ENCODE measurements around the gene CREG2. TPM values are rescaled to one million over a fixed set of nuclear protein-coding genes. Genes with fewer than 3 reads are reported as not detected.
A peak's percentile ranks its signal among the peaks of the same experiment; 100 is the strongest.

Gene CREG2
- total RNA-seq: not detected
- long read RNA-seq, partial matches to known transcripts: 1 of 1 reads
- long read RNA-seq, other reads (novel, unspliced or antisense): 0 of 1 reads

DNA sequence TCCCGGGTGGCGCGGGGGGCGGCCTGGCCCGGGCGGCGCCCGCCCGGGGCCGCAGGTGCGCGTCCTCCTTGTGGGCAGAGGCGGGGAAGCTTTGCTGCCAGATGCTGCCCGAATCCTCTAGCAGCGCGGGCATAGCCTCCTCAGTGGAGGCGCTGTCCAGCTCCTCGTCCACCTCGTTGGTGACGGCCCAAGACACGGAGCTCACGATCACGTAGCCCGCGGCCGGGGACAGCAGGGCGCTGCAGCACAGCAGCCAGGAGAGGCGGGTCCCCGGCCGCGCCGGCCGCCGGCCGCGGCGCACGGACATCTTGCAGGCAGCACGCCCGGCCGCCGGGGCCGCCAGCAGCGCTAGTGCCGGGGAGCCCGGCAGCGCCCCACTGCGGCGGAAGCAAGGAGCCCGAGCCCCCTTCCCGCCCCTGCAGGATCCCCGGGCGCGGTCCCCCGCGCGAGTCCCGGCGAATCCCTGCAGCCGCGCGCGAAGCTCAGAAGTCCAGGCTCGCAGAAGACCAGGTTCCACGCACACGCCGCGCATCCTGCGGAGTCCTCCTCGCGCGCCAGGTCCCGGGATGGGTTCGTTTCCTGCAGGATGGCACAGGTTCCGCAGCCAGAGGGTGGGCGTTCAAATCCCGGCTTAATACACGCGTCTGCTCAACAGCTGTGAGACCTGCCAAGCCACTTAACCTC, at the start of gene CREG2:
CREG2 (minus strand) TSS at position 353 of the 684 bp plus-strand sequence; CDS start at position 307, 46 bp downstream.
- peak; percentile 83 for DNase-seq
- ATAC-seq: peak; percentile 95
- H3K27me3 ChIP-seq: peaks cover 53% of the 10 kb centered on the region
- H3K27ac ChIP-seq: no peak within 1 kb of the TSS
- intact Hi-C loops (cut with DNase I): no loop called here
- TF ChIP-seq, protein P1, sequence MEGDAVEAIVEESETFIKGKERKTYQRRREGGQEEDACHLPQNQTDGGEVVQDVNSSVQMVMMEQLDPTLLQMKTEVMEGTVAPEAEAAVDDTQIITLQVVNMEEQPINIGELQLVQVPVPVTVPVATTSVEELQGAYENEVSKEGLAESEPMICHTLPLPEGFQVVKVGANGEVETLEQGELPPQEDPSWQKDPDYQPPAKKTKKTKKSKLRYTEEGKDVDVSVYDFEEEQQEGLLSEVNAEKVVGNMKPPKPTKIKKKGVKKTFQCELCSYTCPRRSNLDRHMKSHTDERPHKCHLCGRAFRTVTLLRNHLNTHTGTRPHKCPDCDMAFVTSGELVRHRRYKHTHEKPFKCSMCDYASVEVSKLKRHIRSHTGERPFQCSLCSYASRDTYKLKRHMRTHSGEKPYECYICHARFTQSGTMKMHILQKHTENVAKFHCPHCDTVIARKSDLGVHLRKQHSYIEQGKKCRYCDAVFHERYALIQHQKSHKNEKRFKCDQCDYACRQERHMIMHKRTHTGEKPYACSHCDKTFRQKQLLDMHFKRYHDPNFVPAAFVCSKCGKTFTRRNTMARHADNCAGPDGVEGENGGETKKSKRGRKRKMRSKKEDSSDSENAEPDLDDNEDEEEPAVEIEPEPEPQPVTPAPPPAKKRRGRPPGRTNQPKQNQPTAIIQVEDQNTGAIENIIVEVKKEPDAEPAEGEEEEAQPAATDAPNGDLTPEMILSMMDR (IDR thresholded peaks at IDR 0.05): peak; percentile 41
- H3K4me3 ChIP-seq: peak within 1 kb of the TSS; percentile 39
- H3K36me3 ChIP-seq: no peaks in the 10 kb centered on the region
- peaks cover 11% of the 10 kb centered on the region for H3K4me1 ChIP-seq
- no peaks in the 10 kb centered on the region for H3K9me3 ChIP-seq

DNA sequence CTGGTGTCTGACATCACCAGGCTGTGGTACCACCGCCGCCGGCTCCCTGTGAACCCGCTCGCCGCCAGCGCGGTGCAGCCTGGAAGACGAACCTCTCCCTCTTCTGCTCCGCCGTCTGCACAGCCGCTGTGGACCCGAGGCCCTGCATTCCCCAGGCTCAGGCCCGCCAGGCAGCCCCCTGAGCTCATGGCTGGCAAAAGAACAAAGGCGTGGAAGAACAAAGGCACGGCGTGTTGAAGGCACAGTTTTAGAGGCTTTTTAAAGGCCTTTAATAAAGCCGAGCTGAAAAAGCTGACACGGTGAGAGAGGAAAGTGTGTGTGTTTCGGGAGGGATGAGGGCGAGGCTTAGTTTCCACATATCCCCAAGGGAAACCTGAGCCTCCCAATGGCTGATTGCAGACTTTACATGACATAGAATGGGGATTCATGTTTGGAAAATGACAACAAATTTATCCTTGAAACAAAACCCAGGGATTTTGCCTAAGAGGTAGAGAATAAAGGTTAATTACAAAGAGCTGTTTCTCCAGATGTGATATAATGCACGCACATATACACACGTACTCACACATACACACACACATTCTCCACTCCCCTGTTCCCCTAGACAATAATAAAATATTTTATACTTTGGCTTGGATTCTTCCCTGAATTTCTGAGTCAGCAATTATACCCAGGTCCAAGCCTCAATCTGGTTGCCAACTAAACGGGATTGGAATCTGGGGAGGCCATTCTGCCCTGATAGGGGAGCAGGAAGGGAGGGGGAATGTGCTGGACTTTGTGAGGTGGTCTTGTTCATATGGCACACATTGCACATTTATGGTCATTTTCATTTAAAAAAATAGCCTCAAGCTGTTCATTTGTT, 47.9 kb upstream of the CREG2 start:
- intact Hi-C loops (cut with DNase I): no loop called here
- DNase-seq (no peak), ATAC-seq (no peak)
- no peaks in the 10 kb centered on the region for H3K9me3 ChIP-seq
- TF ChIP-seq, protein P1 (IDR thresholded peaks at IDR 0.05): no peak
- no peak overlapping the region for H3K27ac ChIP-seq
- H3K4me1 ChIP-seq: no peaks in the 10 kb centered on the region
- no peaks in the 10 kb centered on the region for H3K27me3 ChIP-seq
- no peak overlapping the region for H3K4me3 ChIP-seq
- no peaks in the 10 kb centered on the region for H3K36me3 ChIP-seq

DNA sequence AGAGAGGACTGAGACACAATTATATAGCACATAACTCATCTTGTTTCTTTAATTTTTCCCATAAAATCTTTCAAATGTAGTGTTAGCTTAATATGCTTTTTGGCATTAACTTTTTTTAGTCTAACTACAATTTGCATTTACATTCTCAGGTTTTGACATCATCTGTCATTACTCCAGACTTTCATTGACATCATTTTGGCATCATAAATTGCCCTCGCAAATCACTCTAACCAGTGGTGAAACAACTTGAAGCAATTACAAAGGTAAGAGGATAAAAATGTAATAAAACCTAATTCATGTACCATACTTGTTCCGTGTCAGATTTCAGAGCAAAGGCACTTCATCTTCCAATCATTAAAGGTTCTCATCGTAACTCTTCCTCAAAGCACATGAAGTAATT, 46.2 kb upstream of the CREG2 start:
- H3K27ac ChIP-seq: no peak overlapping the region
- H3K27me3 ChIP-seq: no peaks in the 10 kb centered on the region
- H3K36me3 ChIP-seq: no peaks in the 10 kb centered on the region
- ATAC-seq (no peak), DNase-seq (no peak)
- intact Hi-C loops (cut with DNase I): no loop called here
- H3K4me1 ChIP-seq: no peaks in the 10 kb centered on the region
- H3K4me3 ChIP-seq: no peak overlapping the region
- no peaks in the 10 kb centered on the region for H3K9me3 ChIP-seq
- TF ChIP-seq, protein P1 (IDR thresholded peaks at IDR 0.05): no peak

DNA sequence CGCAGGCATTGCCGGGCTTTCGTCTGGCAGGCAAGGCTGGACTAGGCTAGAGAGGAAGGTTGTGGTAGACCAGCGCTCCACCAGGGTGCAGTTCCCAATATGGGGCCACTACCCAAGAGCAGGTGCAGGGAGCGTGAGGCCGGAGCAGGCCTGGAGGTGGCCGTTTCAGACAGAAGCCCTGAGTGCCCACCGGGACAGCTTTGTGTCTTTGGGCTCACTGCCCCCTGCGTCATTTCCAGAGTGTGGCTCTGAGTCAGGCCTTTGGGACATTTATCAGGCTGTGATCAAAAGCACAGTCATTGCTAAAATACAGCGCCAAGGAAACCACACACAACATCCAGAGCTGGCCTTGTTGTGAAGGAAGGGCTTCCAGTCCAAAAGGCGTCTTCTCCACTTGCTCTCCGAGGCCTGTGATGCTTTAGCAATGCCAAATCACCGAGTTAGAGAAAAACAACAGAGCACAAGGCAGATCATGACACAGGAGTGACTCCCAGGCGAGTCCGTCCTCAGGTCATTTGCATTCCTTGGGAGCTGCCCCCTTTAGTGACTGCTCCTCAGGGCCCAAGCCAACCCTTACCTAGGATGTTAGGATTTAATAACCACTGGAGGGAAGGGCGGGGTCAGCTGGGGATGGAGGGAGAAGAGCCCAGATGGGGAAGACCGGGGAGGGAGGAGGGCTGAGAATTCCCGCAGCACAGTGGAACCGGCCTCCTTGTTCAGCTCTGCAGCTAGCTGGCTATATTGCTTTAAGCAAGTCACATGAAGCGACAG, 45.3 kb upstream of the CREG2 start:
- DNase-seq (no peak), ATAC-seq (no peak)
- Histone ChIP-seq H3K4me1 (no peaks in the 10 kb centered on the region), H3K27me3 (no peaks in the 10 kb centered on the region), H3K9me3 (no peaks in the 10 kb centered on the region), H3K36me3 (no peaks in the 10 kb centered on the region), H3K4me3 (no peak overlapping the region), H3K27ac (no peak overlapping the region)
- TF ChIP-seq, protein P1 (IDR thresholded peaks at IDR 0.05): no peak
- intact Hi-C loops (cut with DNase I): no loop called here

GRCh38 chr2:101431486-101431885, 44.2 kb upstream of the CREG2 start:
- Histone ChIP-seq H3K27ac (no peak overlapping the region), H3K4me1 (no peaks in the 10 kb centered on the region), H3K9me3 (no peaks in the 10 kb centered on the region), H3K4me3 (no peak overlapping the region), H3K36me3 (no peaks in the 10 kb centered on the region), H3K27me3 (no peaks in the 10 kb centered on the region)
- DNase-seq (no peak), ATAC-seq (no peak)
- intact Hi-C loops (cut with DNase I): no loop called here
- TF ChIP-seq, protein P1 (IDR thresholded peaks at IDR 0.05): no peak

Measured in upper lobe of right lung (tissue), 1 donor.